Measurements from ENCODE around the gene IMPACT. TPM values are rescaled to one million over a fixed set of nuclear protein-coding genes. Genes with fewer than 3 reads are reported as not detected.

The IMPACT gene, protein sequence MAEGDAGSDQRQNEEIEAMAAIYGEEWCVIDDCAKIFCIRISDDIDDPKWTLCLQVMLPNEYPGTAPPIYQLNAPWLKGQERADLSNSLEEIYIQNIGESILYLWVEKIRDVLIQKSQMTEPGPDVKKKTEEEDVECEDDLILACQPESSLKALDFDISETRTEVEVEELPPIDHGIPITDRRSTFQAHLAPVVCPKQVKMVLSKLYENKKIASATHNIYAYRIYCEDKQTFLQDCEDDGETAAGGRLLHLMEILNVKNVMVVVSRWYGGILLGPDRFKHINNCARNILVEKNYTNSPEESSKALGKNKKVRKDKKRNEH
- 10 to 100 TPM; 10.9 to 16.9 TPM for total RNA-seq

GRCh38 chr18:24426398-24427294 lies at the start of gene IMPACT:
TSS of gene IMPACT (plus strand) at chr18:24426670. CDS start at chr18:24426757, 87 bp downstream.
- TF ChIP-seq CTCF (IDR thresholded peaks at IDR 0.05) = no peak
- peak; percentile 68 for DNase-seq (ENCODE audit: low spot score)
- Histone ChIP-seq H3K4me1 (peaks cover 0 to 11% of the 10 kb centered on the region in 2 donors), H3K9me3 (no peaks in the 10 kb centered on the region), H3K36me3 (peaks cover 7% of the 10 kb centered on the region), H3K27me3 (no peaks in the 10 kb centered on the region), H3K27ac (peak within 1 kb of the TSS; percentile 78 to 79), H3K4me3 (peak within 1 kb of the TSS; percentile 60 to 80)

DNA sequence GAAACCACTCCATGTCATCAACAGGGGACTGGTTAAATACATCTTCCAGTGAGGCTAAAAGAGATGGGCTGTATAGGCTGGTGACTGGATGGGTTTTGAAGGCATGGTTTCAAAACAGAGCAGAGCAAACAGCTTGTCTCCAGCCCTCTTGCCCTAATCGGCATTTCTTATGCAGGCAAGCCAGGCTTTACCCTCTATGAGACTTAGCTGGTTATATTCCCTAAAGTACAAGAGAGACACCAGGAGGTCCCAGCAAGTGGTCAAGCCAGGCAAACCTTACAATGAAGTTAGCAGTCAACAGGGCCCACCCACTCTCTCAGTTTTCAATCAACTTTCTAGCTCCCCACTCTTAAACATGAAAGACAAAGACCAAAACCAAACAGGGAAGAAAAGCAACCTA lies 47.9 kb upstream of the IMPACT start:
- Histone ChIP-seq H3K27ac (no peak overlapping the region), H3K4me1 (no peaks in the 10 kb centered on the region), H3K4me3 (no peak overlapping the region), H3K27me3 (no peaks in the 10 kb centered on the region), H3K9me3 (no peaks in the 10 kb centered on the region), H3K36me3 (peaks cover 5% of the 10 kb centered on the region)
- DNase-seq (ENCODE audit: low spot score) = no peak
- TF ChIP-seq CTCF (IDR thresholded peaks at IDR 0.05) = no peak

- DNase-seq (ENCODE audit: low spot score) = no peak
- H3K27ac ChIP-seq = no peak overlapping the region
- no peak overlapping the region for H3K4me3 ChIP-seq
Measured at GRCh38 chr18:24380163-24380747, 46.2 kb upstream of the IMPACT start.

GRCh38 chr18:24381126-24381525 lies 45.3 kb upstream of the IMPACT start:
- DNase-seq (ENCODE audit: low spot score) = no peak
- TF ChIP-seq CTCF (IDR thresholded peaks at IDR 0.05) = no peak
- no peaks in the 10 kb centered on the region for H3K36me3 ChIP-seq
- no peak overlapping the region for H3K27ac ChIP-seq
- H3K4me1 ChIP-seq = no peaks in the 10 kb centered on the region
- H3K27me3 ChIP-seq = no peaks in the 10 kb centered on the region
- H3K9me3 ChIP-seq = no peaks in the 10 kb centered on the region
- H3K4me3 ChIP-seq = no peak overlapping the region

More at GRCh38 chr18:24380163-24380747, 46.2 kb upstream of the IMPACT start:
- peaks cover 5% of the 10 kb centered on the region for H3K36me3 ChIP-seq
- H3K4me1 ChIP-seq = no peaks in the 10 kb centered on the region
- no peaks in the 10 kb centered on the region for H3K27me3 ChIP-seq
- no peak for TF ChIP-seq CTCF (IDR thresholded peaks at IDR 0.05)
- H3K9me3 ChIP-seq = no peaks in the 10 kb centered on the region

DNA sequence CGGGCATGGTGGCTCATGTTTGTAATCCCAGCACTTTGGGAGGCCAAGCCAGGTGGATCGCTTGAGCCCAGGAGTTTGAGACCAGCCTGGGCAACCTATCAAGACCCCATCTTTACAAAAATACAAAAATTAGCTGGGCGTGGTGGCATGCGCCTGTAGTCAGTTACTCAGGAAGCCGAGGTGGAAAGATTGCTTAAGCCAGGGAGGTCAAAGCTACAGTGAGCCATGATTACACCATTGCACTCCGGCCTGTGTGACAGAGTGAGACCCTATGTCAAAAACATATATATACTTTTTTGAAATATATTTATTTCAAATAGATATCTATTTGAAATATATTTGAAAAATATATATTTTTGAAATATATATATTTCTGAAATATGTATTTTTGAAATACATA lies 39.8 kb upstream of the IMPACT start:
- no peak for TF ChIP-seq CTCF (IDR thresholded peaks at IDR 0.05)
- DNase-seq (ENCODE audit: low spot score) = no peak
- Histone ChIP-seq H3K4me3 (no peak overlapping the region), H3K27me3 (no peaks in the 10 kb centered on the region), H3K4me1 (no peaks in the 10 kb centered on the region), H3K27ac (no peak overlapping the region), H3K9me3 (no peaks in the 10 kb centered on the region), H3K36me3 (no peaks in the 10 kb centered on the region)
